PC-9 (cell line): ENCODE measurements around the gene RUBCN.
"Not testable (repeated sequence)": the region's sequence is repeated elsewhere in the genome, so short reads cannot be mapped to it uniquely, and the experiment has no call there.

Source experiments
- EZH2 ChIP-seq: fragments of 200-600 bp; sonication (generic); IDR thresholded peaks from 2 replicates; pipeline ENCODE4 v1.8.0; 2017; ENCODE audit warnings: antibody characterized with exemption, low read depth
- TF ChIP-seq, protein P1 (sequence below): fragments of 200-600 bp; sonication (generic); conservative IDR thresholded peaks from 2 replicates; pipeline ENCODE4 v1.6.1; 2017; ENCODE audit warnings: mixed run types, antibody characterized with exemption, mild to moderate bottlenecking, moderate library complexity

DNA sequence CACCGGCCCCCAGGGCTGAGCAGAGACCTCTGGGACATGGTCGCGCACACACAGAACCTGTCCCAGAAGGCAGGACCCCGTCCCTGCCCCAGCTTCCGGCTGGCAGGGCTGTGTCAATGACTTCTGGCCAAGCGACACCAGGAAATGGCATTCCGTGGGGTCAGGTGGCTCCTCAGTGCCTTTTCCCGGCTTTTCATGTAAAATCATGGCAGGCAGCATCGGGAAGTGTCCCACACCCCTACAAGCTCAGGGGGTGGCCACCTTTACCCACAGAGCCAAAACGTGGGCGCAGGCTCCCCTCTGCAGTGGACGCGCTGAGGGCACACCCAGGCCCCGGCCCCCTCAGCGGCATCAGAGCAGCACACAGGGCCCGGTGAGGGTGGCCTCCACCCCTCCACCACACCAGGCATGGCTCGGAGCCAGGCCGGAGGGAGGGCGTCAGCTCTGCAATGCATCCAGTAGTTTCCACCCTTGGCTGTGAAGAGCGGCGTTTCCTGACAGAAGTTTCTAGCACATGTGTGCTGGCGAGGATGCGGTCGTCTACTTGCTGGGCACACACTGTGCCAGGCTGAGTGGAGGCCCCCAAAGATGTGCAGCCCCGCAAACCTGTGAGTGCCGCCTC is 70.4 kb downstream of the RUBCN start:
- TF ChIP-seq, protein P1, sequence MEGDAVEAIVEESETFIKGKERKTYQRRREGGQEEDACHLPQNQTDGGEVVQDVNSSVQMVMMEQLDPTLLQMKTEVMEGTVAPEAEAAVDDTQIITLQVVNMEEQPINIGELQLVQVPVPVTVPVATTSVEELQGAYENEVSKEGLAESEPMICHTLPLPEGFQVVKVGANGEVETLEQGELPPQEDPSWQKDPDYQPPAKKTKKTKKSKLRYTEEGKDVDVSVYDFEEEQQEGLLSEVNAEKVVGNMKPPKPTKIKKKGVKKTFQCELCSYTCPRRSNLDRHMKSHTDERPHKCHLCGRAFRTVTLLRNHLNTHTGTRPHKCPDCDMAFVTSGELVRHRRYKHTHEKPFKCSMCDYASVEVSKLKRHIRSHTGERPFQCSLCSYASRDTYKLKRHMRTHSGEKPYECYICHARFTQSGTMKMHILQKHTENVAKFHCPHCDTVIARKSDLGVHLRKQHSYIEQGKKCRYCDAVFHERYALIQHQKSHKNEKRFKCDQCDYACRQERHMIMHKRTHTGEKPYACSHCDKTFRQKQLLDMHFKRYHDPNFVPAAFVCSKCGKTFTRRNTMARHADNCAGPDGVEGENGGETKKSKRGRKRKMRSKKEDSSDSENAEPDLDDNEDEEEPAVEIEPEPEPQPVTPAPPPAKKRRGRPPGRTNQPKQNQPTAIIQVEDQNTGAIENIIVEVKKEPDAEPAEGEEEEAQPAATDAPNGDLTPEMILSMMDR = not testable (repeated sequence)
- not testable (repeated sequence) for TF ChIP-seq EZH2
